Mesendoderm (in vitro differentiated cells): Measurements from ENCODE around the gene SUCO.

Source experiments
- DNase-seq: peaks from one replicate; pipeline ENCODE4 v3.0.0; 2013
- H2AK5ac ChIP-seq: 2 replicates; pipeline ENCODE4 v1.6.1; 2013; ENCODE audit warnings: low read length, inconsistent platforms
- H2BK120ac ChIP-seq: 2 replicates; pipeline ENCODE4 v1.6.1; 2013; ENCODE audit warnings: low read depth, mild to moderate bottlenecking, low read length, moderate library complexity, mixed read lengths
- H2BK15ac ChIP-seq: replicated peaks from 2 replicates; pipeline ENCODE4 v1.6.1; 2013; ENCODE audit warnings: low read depth, mild to moderate bottlenecking, moderate library complexity
- H2BK5ac ChIP-seq: 2 replicates; pipeline ENCODE4 v1.6.1; 2013; ENCODE audit warnings: low read length, inconsistent platforms
- H3K18ac ChIP-seq: 2 replicates; pipeline ENCODE4 v1.6.1; 2013; ENCODE audit warnings: mild to moderate bottlenecking, low read length, mixed read lengths
- H3K23ac ChIP-seq: one replicate; pipeline ENCODE4 v1.6.1; 2013; ENCODE audit warnings: low read length
- H3K27ac ChIP-seq: 2 replicates; pipeline ENCODE4 v1.5.1; 2013; ENCODE audit warnings: low read depth, mild to moderate bottlenecking, inconsistent platforms, low read length, moderate library complexity
- H3K27me3 ChIP-seq: 2 replicates; pipeline ENCODE4 v1.6.1; 2013; ENCODE audit warnings: low read length, control low read depth, mild to moderate bottlenecking, inconsistent platforms; ENCODE audit not compliant: insufficient read depth, poor library complexity
- H3K36me3 ChIP-seq: 2 replicates; pipeline ENCODE4 v1.6.1; 2013; ENCODE audit warnings: low read length, inconsistent platforms; ENCODE audit not compliant: control insufficient read depth, insufficient read depth
- H3K4ac ChIP-seq: one replicate; pipeline ENCODE4 v1.6.1; 2013; ENCODE audit warnings: low read depth, mild to moderate bottlenecking, low read length, moderate library complexity
- H3K4me1 ChIP-seq: 2 replicates; pipeline ENCODE4 v1.6.1; 2013; ENCODE audit warnings: low read depth, low read length, inconsistent platforms; ENCODE audit not compliant: control insufficient read depth
- H3K4me2 ChIP-seq: 2 replicates; pipeline ENCODE4 v1.6.1; 2013; ENCODE audit warnings: low read length
- H3K4me3 ChIP-seq: 2 replicates; pipeline ENCODE4 v1.5.1; 2013; ENCODE audit warnings: mild to moderate bottlenecking, low read length
- H3K56ac ChIP-seq: one replicate; pipeline ENCODE4 v1.6.1; 2013; ENCODE audit warnings: low read length
- H3K79me1 ChIP-seq: 2 replicates; pipeline ENCODE4 v1.6.1; 2013; ENCODE audit warnings: low read length, inconsistent platforms
- H3K79me2 ChIP-seq: 2 replicates; pipeline ENCODE4 v1.6.1; 2013; ENCODE audit warnings: mild to moderate bottlenecking, low read length; ENCODE audit not compliant: control insufficient read depth, insufficient read depth
- H3K9ac ChIP-seq: 2 replicates; pipeline ENCODE4 v1.6.1; 2013; ENCODE audit warnings: low read length, inconsistent platforms
- H4K5ac ChIP-seq: one replicate; pipeline ENCODE4 v1.6.1; 2013; ENCODE audit warnings: low read length
- H4K8ac ChIP-seq: one replicate; pipeline ENCODE4 v1.6.1; 2013; ENCODE audit warnings: low read depth, mild to moderate bottlenecking, control low read depth, low read length, moderate library complexity
- WGBS: extraction: QIAGEN DNeasy Blood & Tissue Kit; methylation state at CpG from one replicate; pipeline ENCODE4 v1.1.7; 2013; ENCODE audit warnings: low lambda C conversion rate, missing lambda C conversion rate; ENCODE audit not compliant: insufficient coverage; ENCODE audit errors: extremely low coverage; 5-methylcytosine and 5-hydroxymethylcytosine counted together

Gene SUCO

GRCh38 chr1:172641492-172641891, 108.5 kb downstream of the SUCO start:
- no peak overlapping the region for H3K27ac ChIP-seq
- no peak overlapping the region for H2BK5ac ChIP-seq
- no peak overlapping the region for H3K4me2 ChIP-seq
- H3K4me1 ChIP-seq = no peaks in the 10 kb centered on the region
- no peaks in the 10 kb centered on the region for H3K79me2 ChIP-seq
- H3K27me3 ChIP-seq = no peaks in the 10 kb centered on the region
- H4K8ac ChIP-seq = no peak overlapping the region
- no peak for DNase-seq
- H2BK15ac ChIP-seq = no peak overlapping the region
- no CpG with 5 or more reads among the region's 5 CpGs for WGBS
- H3K18ac ChIP-seq = no peak overlapping the region
- H3K56ac ChIP-seq = no peak overlapping the region
- no peak overlapping the region for H2BK120ac ChIP-seq
- no peak overlapping the region for H3K4ac ChIP-seq
- H3K23ac ChIP-seq = no peak overlapping the region
- no peak overlapping the region for H4K5ac ChIP-seq
- no peaks in the 10 kb centered on the region for H3K36me3 ChIP-seq
- no peaks in the 10 kb centered on the region for H3K79me1 ChIP-seq
- H3K9ac ChIP-seq = no peak overlapping the region
- H3K4me3 ChIP-seq = no peak overlapping the region
- no peak overlapping the region for H2AK5ac ChIP-seq

- Histone ChIP-seq H2AK5ac (no peak overlapping the region), H3K4ac (no peak overlapping the region), H3K9ac (no peak overlapping the region), H2BK5ac (no peak overlapping the region), H3K27me3 (no peaks in the 10 kb centered on the region), H2BK15ac (no peak overlapping the region), H3K23ac (no peak overlapping the region), H3K36me3 (no peaks in the 10 kb centered on the region), H3K79me1 (no peaks in the 10 kb centered on the region), H3K18ac (no peak overlapping the region), H3K4me3 (no peak overlapping the region), H2BK120ac (no peak overlapping the region), H3K56ac (no peak overlapping the region), H3K27ac (no peak overlapping the region), H4K8ac (no peak overlapping the region), H3K79me2 (no peaks in the 10 kb centered on the region), H3K4me1 (no peaks in the 10 kb centered on the region), H3K4me2 (no peak overlapping the region), H4K5ac (no peak overlapping the region)
- WGBS = no CpG with 5 or more reads among the region's 6 CpGs
- DNase-seq = no peak
These were observed 110.0 kb downstream of the SUCO start for GRCh38 chr1:172642970-172643369.

GRCh38 chr1:172646653-172647052, 113.7 kb downstream of the SUCO start:
- Histone ChIP-seq H3K27me3 (no peaks in the 10 kb centered on the region), H3K18ac (no peak overlapping the region), H3K79me2 (no peaks in the 10 kb centered on the region)

GRCh38 chr1:172647110-172647564, 114.2 kb downstream of the SUCO start:
- Histone ChIP-seq H2AK5ac (no peak overlapping the region), H3K4ac (no peak overlapping the region), H2BK5ac (no peak overlapping the region), H2BK15ac (no peak overlapping the region), H3K23ac (no peak overlapping the region), H4K8ac (no peak overlapping the region), H3K4me3 (no peak overlapping the region), H3K4me2 (no peak overlapping the region), H3K56ac (no peak overlapping the region), H3K36me3 (no peaks in the 10 kb centered on the region), H3K18ac (no peak overlapping the region), H3K9ac (no peak overlapping the region), H2BK120ac (no peak overlapping the region), H3K27me3 (no peaks in the 10 kb centered on the region), H3K79me1 (no peaks in the 10 kb centered on the region), H3K4me1 (no peaks in the 10 kb centered on the region), H3K27ac (no peak overlapping the region), H3K79me2 (no peaks in the 10 kb centered on the region), H4K5ac (no peak overlapping the region)
- no CpG with 5 or more reads among the region's 8 CpGs for WGBS
- no peak for DNase-seq

More at GRCh38 chr1:172646653-172647052, 113.7 kb downstream of the SUCO start:
- no peaks in the 10 kb centered on the region for H3K4me1 ChIP-seq
- H3K4me3 ChIP-seq = no peak overlapping the region
- H4K5ac ChIP-seq = no peak overlapping the region
- H3K23ac ChIP-seq = no peak overlapping the region
- H3K9ac ChIP-seq = no peak overlapping the region
- no peak overlapping the region for H4K8ac ChIP-seq
- H2AK5ac ChIP-seq = no peak overlapping the region
- no peak overlapping the region for H3K4ac ChIP-seq
- WGBS = no CpG with 5 or more reads among the region's 1 CpG
- H3K79me1 ChIP-seq = no peaks in the 10 kb centered on the region
- no peaks in the 10 kb centered on the region for H3K36me3 ChIP-seq
- H2BK120ac ChIP-seq = no peak overlapping the region
- H3K4me2 ChIP-seq = no peak overlapping the region
- no peak for DNase-seq
- H2BK15ac ChIP-seq = no peak overlapping the region
- H3K56ac ChIP-seq = no peak overlapping the region
- H2BK5ac ChIP-seq = no peak overlapping the region
- no peak overlapping the region for H3K27ac ChIP-seq

- no peak overlapping the region for H4K8ac ChIP-seq
- no peaks in the 10 kb centered on the region for H3K79me2 ChIP-seq
- no peak overlapping the region for H2BK15ac ChIP-seq
- no peak for DNase-seq
- no peak overlapping the region for H4K5ac ChIP-seq
- no peak overlapping the region for H3K4me2 ChIP-seq
- no peak overlapping the region for H2BK5ac ChIP-seq
- H2AK5ac ChIP-seq = no peak overlapping the region
- no peak overlapping the region for H3K23ac ChIP-seq
- H2BK120ac ChIP-seq = no peak overlapping the region
- H3K36me3 ChIP-seq = no peaks in the 10 kb centered on the region
- H3K4me1 ChIP-seq = no peaks in the 10 kb centered on the region
- no peak overlapping the region for H3K56ac ChIP-seq
- no peak overlapping the region for H3K4ac ChIP-seq
- H3K79me1 ChIP-seq = no peaks in the 10 kb centered on the region
- H3K18ac ChIP-seq = no peak overlapping the region
- WGBS = no CpG with 5 or more reads among the region's 4 CpGs
- no peak overlapping the region for H3K4me3 ChIP-seq
- no peaks in the 10 kb centered on the region for H3K27me3 ChIP-seq
- no peak overlapping the region for H3K27ac ChIP-seq
- no peak overlapping the region for H3K9ac ChIP-seq
These were observed 115.0 kb downstream of the SUCO start for GRCh38 chr1:172647987-172648386.

- no peak overlapping the region for H4K8ac ChIP-seq
- no peak overlapping the region for H3K23ac ChIP-seq
- no peak overlapping the region for H3K9ac ChIP-seq
- H2BK15ac ChIP-seq = no peak overlapping the region
- H3K36me3 ChIP-seq = no peaks in the 10 kb centered on the region
- no peak overlapping the region for H3K27ac ChIP-seq
- no CpG with 5 or more reads among the region's 2 CpGs for WGBS
- H3K4ac ChIP-seq = no peak overlapping the region
- H3K79me2 ChIP-seq = no peaks in the 10 kb centered on the region
- H2BK5ac ChIP-seq = no peak overlapping the region
- no peak overlapping the region for H2BK120ac ChIP-seq
- H3K4me3 ChIP-seq = no peak overlapping the region
- DNase-seq = no peak
- H3K4me1 ChIP-seq = no peaks in the 10 kb centered on the region
- no peak overlapping the region for H3K4me2 ChIP-seq
- H3K27me3 ChIP-seq = no peaks in the 10 kb centered on the region
- H3K79me1 ChIP-seq = no peaks in the 10 kb centered on the region
- no peak overlapping the region for H2AK5ac ChIP-seq
- no peak overlapping the region for H4K5ac ChIP-seq
- no peak overlapping the region for H3K18ac ChIP-seq
- H3K56ac ChIP-seq = no peak overlapping the region
These were observed 117.7 kb downstream of the SUCO start for GRCh38 chr1:172650474-172651193.
